ENCODE results near the gene MEMO1. TPM values are rescaled to one million over a fixed set of nuclear protein-coding genes. Genes with fewer than 3 reads are reported as not detected.

MEMO1 gene
- total RNA-seq, 6 experiments from 2014 or later: 43.6 to 61.3 (median 55.1) TPM

- no peak overlapping the region for H3K4me3 Mint-ChIP-seq
- peaks cover 7% of the 10 kb centered on the region for H3K9me3 Mint-ChIP-seq
- peaks cover 14% of the 10 kb centered on the region for H3K4me1 Mint-ChIP-seq (ENCODE audit: low read depth)
- H3K36me3 Mint-ChIP-seq (ENCODE audit: low read depth): peaks cover 6% of the 10 kb centered on the region; the same call in 1 of the 2 replicates
- H3K27ac Mint-ChIP-seq: no peak overlapping the region
- no peaks in the 10 kb centered on the region; the same call in 1 of the 2 replicates for H3K27me3 Mint-ChIP-seq (ENCODE audit: insufficient read depth)
- no peak for DNase-seq
- no peak for TF ChIP-seq CTCF (IDR thresholded peaks at IDR 0.05)
These were observed 178.4 kb downstream of the MEMO1 start for GRCh38 chr2:31832363-31832762.

GRCh38 chr2:31831585-31831984 is 179.2 kb downstream of the MEMO1 start:
- Mint-ChIP-seq H3K36me3 (ENCODE audit: low read depth) (peaks cover 6% of the 10 kb centered on the region; the same call in 1 of the 2 replicates), H3K4me3 (no peak overlapping the region), H3K9me3 (peaks cover 9% of the 10 kb centered on the region), H3K4me1 (ENCODE audit: low read depth) (peaks cover 14% of the 10 kb centered on the region), H3K27ac (no peak overlapping the region), H3K27me3 (ENCODE audit: insufficient read depth) (no peaks in the 10 kb centered on the region; the same call in 1 of the 2 replicates)
- no peak for TF ChIP-seq CTCF (IDR thresholded peaks at IDR 0.05)
- DNase-seq: no peak

- no peak overlapping the region for H3K27ac Mint-ChIP-seq
- H3K36me3 Mint-ChIP-seq (ENCODE audit: low read depth): peaks cover 7% of the 10 kb centered on the region; the same call in 1 of the 2 replicates
- DNase-seq: peak; percentile 16
- TF ChIP-seq CTCF (IDR thresholded peaks at IDR 0.05): no peak
- peaks cover 14% of the 10 kb centered on the region for H3K4me1 Mint-ChIP-seq (ENCODE audit: low read depth)
- no peaks in the 10 kb centered on the region; the same call in 1 of the 2 replicates for H3K27me3 Mint-ChIP-seq (ENCODE audit: insufficient read depth)
- no peak overlapping the region for H3K4me3 Mint-ChIP-seq
- H3K9me3 Mint-ChIP-seq: peaks cover 15% of the 10 kb centered on the region
These were observed 181.9 kb downstream of the MEMO1 start for GRCh38 chr2:31828891-31829290.

- DNase-seq: no peak
- H3K36me3 Mint-ChIP-seq (ENCODE audit: low read depth): peaks cover 18% of the 10 kb centered on the region; the same call in 1 of the 2 replicates
- TF ChIP-seq CTCF (IDR thresholded peaks at IDR 0.05): no peak
- peaks cover 48% of the 10 kb centered on the region for H3K9me3 Mint-ChIP-seq
- no peaks in the 10 kb centered on the region for H3K27me3 Mint-ChIP-seq (ENCODE audit: insufficient read depth)
- no peak overlapping the region for H3K27ac Mint-ChIP-seq
- no peak overlapping the region for H3K4me3 Mint-ChIP-seq
- H3K4me1 Mint-ChIP-seq (ENCODE audit: low read depth): no peaks in the 10 kb centered on the region
These were observed 187.2 kb downstream of the MEMO1 start for GRCh38 chr2:31823558-31823957.

GRCh38 chr2:31822587-31822986 is 188.2 kb downstream of the MEMO1 start:
- Mint-ChIP-seq H3K9me3 (peaks cover 43% of the 10 kb centered on the region), H3K4me3 (no peak overlapping the region), H3K27me3 (ENCODE audit: insufficient read depth) (no peaks in the 10 kb centered on the region), H3K4me1 (ENCODE audit: low read depth) (no peaks in the 10 kb centered on the region), H3K36me3 (ENCODE audit: low read depth) (peaks cover 14% of the 10 kb centered on the region; the same call in 1 of the 2 replicates), H3K27ac (no peak overlapping the region)
- TF ChIP-seq CTCF (IDR thresholded peaks at IDR 0.05): no peak
- no peak for DNase-seq

Other genes starting within 250 kb of the MEMO1 start
- gene DPY30, start 28.8 kb upstream of the MEMO1 start, total RNA-seq (2021; fragmentation: NEBNext Ultra II Directional; extraction: Animal tissue kit (Norgen Biotek cat#: 25700)): 10 to 100 TPM; 65.0 to 77.0 (median 66.6) TPM
- 10 to 100 TPM; 11.6 to 13.6 (median 13.3) TPM for gene SPAST, start 52.5 kb upstream of the MEMO1 start, total RNA-seq (2021; fragmentation: NEBNext Ultra II Directional; extraction: Animal tissue kit (Norgen Biotek cat#: 25700))
- 10 to 100 TPM; 23.9 to 34.7 (median 30.1) TPM for gene SLC30A6, start 154.9 kb upstream of the MEMO1 start, total RNA-seq (2021; fragmentation: NEBNext Ultra II Directional; extraction: Animal tissue kit (Norgen Biotek cat#: 25700))